ENCODE data around the gene CES1.
"Not testable (repeated sequence)": the region's sequence is repeated elsewhere in the genome, so short reads cannot be mapped to it uniquely, and the experiment has no call there.

- TF ChIP-seq CTCF (IDR thresholded peaks at IDR 0.05 in 8 of 11, conservative IDR thresholded peaks at IDR 0.05 in 3 of 11); POLR2A (IDR thresholded peaks at IDR 0.05): not testable (repeated sequence)
Observed at GRCh38 chr16:55813730-55814129, 19.2 kb downstream of the CES1 start.
